Activated CD8-positive, alpha-beta T cell treated with anti-CD3 and anti-CD28 coated beads for 36 hours (primary cell): Measurements from ENCODE around the gene KHNYN. TPM values are rescaled to one million over a fixed set of nuclear protein-coding genes. Genes with fewer than 3 reads are reported as not detected.

Experiments
- ATAC-seq: fragments of 200-7000 bp; cut with Tn5 transposase; one replicate; pipeline ENCODE4 v1.10.0; 2021; ENCODE audit warnings: mild to moderate bottlenecking, moderate library complexity
- CTCF ChIA-PET: fragments of 350-600 bp; sonication (Branson Sonifier 250); formaldehyde crosslinking; loops from one replicate; lab custom pipeline; 2021; ENCODE audit warnings: antibody characterized with exemption; lab: Charles Lee
- POLR2A ChIA-PET: fragments of 350-600 bp; sonication (Branson Sonifier 250); formaldehyde crosslinking; loops from one replicate; lab custom pipeline; 2021; ENCODE audit warnings: antibody characterized with exemption; lab: Charles Lee
- DNase-seq: peaks from one replicate; pipeline ENCODE4 v3.0.0-alpha.2; 2020
- H3K27ac Mint-ChIP-seq: one replicate; pipeline ENCODE4 v1.8.0; 2021; ENCODE audit warnings: mild to moderate bottlenecking, mixed read lengths
- H3K27me3 Mint-ChIP-seq: one replicate; pipeline ENCODE4 v1.8.0; 2021; ENCODE audit warnings: mixed read lengths
- H3K36me3 Mint-ChIP-seq: one replicate; pipeline ENCODE4 v1.8.0; 2021; ENCODE audit warnings: low read depth, mixed read lengths
- H3K4me1 Mint-ChIP-seq: one replicate; pipeline ENCODE4 v1.8.0; 2021; ENCODE audit warnings: low read depth, mixed read lengths
- H3K4me3 Mint-ChIP-seq: one replicate; pipeline ENCODE4 v1.8.0; 2021; ENCODE audit warnings: mild to moderate bottlenecking, moderate library complexity, mixed read lengths
- H3K9me3 Mint-ChIP-seq: one replicate; pipeline ENCODE4 v1.8.0; 2021; ENCODE audit warnings: mixed read lengths
- intact Hi-C: fragments of 100-400 bp; cut with micrococcal nuclease; formaldehyde crosslinking; loops from one replicate; pipeline ENCODE4 v1.10.0; 2022
- total RNA-seq, 2 experiments: library from RNA; stranded (reverse); gene quantifications; one replicate each; pipeline ENCODE4 v1.2.3, GENCODE V29; 2021
- TF ChIP-seq, protein P1 (sequence below): fragments of 200-600 bp; IDR thresholded peaks from one replicate; pipeline ENCODE4 v1.8.0; 2022; ENCODE audit warnings: antibody characterized with exemption, mild to moderate bottlenecking

KHNYN gene
- total RNA-seq, 2 experiments from 2014 or later, result 47.5 to 51.7 TPM

- Mint-ChIP-seq H3K27me3 (no peaks in the 10 kb centered on the region), H3K9me3 (no peaks in the 10 kb centered on the region), H3K27ac (no peak overlapping the region), H3K36me3 (peaks cover 11% of the 10 kb centered on the region), H3K4me1 (peaks cover 33% of the 10 kb centered on the region), H3K4me3 (no peak overlapping the region)
- no peak for DNase-seq
- CTCF ChIA-PET, result interaction anchor here (1.1 to 11.4 kb wide), 6 partner anchors 9 to 319 kb away, joined by 3 to 454 read pairs (median 8); partner anchors contain the start of genes ADCY4 and RIPK3
- POLR2A ChIA-PET, result interaction anchor here (6.8 to 7.8 kb wide), 2 partner anchors 15 to 94 kb away, joined by 74 to 82 read pairs; partner anchors contain the start of genes ADCY4 and SDR39U1
- no peak for ATAC-seq
- TF ChIP-seq, protein P1, sequence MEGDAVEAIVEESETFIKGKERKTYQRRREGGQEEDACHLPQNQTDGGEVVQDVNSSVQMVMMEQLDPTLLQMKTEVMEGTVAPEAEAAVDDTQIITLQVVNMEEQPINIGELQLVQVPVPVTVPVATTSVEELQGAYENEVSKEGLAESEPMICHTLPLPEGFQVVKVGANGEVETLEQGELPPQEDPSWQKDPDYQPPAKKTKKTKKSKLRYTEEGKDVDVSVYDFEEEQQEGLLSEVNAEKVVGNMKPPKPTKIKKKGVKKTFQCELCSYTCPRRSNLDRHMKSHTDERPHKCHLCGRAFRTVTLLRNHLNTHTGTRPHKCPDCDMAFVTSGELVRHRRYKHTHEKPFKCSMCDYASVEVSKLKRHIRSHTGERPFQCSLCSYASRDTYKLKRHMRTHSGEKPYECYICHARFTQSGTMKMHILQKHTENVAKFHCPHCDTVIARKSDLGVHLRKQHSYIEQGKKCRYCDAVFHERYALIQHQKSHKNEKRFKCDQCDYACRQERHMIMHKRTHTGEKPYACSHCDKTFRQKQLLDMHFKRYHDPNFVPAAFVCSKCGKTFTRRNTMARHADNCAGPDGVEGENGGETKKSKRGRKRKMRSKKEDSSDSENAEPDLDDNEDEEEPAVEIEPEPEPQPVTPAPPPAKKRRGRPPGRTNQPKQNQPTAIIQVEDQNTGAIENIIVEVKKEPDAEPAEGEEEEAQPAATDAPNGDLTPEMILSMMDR, result no peak
- intact Hi-C loops, result no loop called here
Measured at GRCh38 chr14:24426912-24427536, 2.7 kb upstream of the KHNYN start.

DNA sequence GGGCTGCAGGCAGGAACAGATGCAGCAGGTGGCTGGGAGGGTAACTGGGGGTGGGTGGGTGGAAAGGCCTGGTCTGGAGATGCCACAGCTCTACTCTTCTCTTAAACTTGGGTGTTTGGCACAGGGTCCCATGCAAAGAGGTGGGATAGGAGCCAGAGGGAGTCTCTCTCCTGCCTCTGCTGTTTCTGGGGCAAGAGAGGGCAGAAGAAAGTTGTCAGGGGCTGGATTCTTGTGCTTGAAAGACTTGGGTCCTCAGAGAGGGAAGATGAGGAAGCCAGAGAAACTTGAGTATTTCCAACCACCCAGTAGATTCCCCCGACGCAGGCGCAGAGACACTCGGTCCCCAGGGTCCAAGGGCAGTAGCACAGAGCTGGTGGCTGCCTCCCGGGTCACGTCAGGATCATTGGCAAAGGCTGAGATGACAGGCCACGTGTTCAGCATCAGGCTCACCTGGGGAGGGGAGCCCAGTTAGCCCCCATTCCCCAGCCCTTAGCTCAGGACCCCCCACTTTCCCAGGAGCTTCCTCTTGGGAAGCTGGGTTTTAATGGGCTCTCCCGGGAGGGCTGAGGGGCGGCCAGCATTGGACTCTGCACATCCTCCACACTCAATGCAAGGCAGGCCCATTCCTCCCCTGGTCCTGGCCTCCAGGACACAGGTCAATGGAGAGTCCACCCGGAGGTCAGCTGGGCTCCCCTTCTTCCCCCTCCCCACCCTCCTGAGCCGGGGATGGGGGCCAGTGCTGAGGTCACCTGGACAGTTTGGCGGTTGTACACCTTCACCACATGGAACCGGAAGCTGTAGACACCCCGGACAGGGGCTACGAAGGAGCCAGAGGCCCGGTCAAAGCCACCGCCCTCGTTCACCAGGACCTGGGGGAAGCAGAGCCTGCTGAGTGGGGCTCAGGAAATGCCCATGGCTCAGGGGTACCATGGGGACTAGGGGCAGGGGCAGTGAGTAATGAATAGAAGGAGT, 1.9 kb upstream of the KHNYN start:
- POLR2A ChIA-PET, result interaction anchor here (1.0 to 7.8 kb wide), 4 partner anchors 14 to 120 kb away, joined by 4 to 82 read pairs (median 40); partner anchors contain the start of genes ADCY4, CIDEB and SDR39U1
- CTCF ChIA-PET, result interaction anchor here (1.1 to 11.4 kb wide), 5 partner anchors 9 to 320 kb away, joined by 3 to 454 read pairs (median 3); partner anchors contain the start of genes ADCY4 and RIPK3

DNA sequence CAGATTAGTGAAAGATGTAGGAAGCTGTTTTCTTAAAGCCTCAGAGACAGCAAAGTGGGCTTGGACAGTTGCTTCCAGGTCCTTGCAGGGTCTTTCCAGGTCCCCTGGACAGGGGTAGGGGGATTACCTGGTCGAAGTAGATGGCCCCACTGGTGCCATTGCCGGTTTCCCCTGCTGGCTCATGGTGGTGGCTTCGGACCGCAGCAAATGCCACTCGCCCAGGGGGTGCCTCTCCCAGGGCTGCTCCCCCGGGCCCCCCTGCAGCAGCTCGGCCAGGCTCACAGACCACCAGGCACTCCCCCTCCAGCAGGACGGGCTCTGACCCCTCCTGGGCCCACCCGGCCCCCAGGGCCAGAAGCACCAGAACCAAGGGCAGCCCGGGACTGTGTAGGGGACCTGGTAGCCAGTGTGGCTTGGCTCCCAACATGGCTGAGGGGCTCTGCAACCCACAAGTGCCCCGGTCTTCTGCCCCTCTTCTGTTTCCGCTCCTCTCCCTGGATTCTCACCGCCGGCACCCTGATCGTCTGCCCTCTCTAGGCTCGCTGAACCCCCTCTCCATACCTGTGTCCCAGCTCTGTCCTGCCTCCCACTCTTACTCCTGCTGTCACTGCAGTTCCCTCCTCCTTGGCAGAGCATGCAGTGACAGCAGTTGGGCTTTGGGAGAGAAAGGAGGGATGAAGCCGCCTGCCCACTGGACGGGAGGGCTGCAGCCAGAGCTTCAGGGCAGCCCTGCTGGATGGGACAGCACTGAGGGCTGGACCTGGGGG, 943 bp upstream of the KHNYN start:
- DNase-seq (no peak), ATAC-seq (no peak)
- Mint-ChIP-seq H3K27ac (peak overlapping the region; percentile 93), H3K36me3 (peaks cover 25% of the 10 kb centered on the region), H3K4me1 (peaks cover 38% of the 10 kb centered on the region), H3K27me3 (no peaks in the 10 kb centered on the region), H3K9me3 (no peaks in the 10 kb centered on the region), H3K4me3 (peak overlapping the region; percentile 90)
- CTCF ChIA-PET, result interaction anchor here (0.7 to 11.4 kb wide), 4 partner anchors 8 to 92 kb away, joined by 3 to 454 read pairs (median 14); partner anchors contain the start of genes ADCY4 and RIPK3
- POLR2A ChIA-PET, result interaction anchor here (1.0 to 7.8 kb wide), 6 partner anchors 8 to 121 kb away, joined by 3 to 82 read pairs (median 7); partner anchors contain the start of genes ADCY4, CIDEB, LTB4R and LTB4R2
- TF ChIP-seq, protein P1, result no peak
- intact Hi-C loops, result no loop called here

More for the DNA sequence above, 1.9 kb upstream of the KHNYN start:
- no peak overlapping the region for H3K27ac Mint-ChIP-seq
- no peaks in the 10 kb centered on the region for H3K9me3 Mint-ChIP-seq
- DNase-seq, result no peak
- H3K4me1 Mint-ChIP-seq, result peaks cover 33% of the 10 kb centered on the region
- TF ChIP-seq, protein P1, result no peak
- no peak for ATAC-seq
- H3K4me3 Mint-ChIP-seq, result no peak overlapping the region
- intact Hi-C loops, result no loop called here
- H3K27me3 Mint-ChIP-seq, result no peaks in the 10 kb centered on the region
- H3K36me3 Mint-ChIP-seq, result peaks cover 16% of the 10 kb centered on the region

DNA sequence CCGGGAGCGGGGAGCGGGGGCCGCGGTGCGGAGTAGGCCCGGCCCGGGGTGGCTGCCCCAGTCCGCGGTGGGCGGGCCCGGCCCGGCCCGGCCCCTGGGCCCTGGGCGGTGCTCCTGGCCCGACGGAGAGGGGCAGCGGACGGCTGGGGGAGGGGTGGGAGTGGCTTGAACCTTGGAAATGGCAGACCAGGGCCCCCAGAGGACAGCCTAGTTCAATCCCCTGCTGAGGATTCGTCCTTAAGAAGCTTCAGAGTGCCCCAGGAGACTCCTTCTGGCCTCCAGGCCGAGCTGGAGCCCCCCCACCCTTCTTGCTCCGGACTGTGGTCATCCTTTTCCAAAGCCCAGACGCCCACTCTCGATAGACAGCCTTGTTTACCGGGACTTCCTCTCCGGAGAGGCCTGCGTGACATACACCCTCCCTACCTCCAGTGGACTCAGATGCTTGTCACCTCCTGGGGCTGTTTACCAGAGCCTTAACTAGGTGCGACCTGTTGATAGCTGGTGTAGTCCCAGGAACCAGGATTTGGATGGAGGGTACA, 458 bp downstream of the KHNYN start:
- ATAC-seq (peak; percentile 60), DNase-seq (peak; percentile 70)
- POLR2A ChIA-PET, result interaction anchor here (0.5 to 7.8 kb wide), 22 partner anchors 8 to 441 kb away, joined by 3 to 82 read pairs (median 4); partner anchors contain the start of genes ADCY4, CIDEB, DHRS4L2 and LTB4R
- intact Hi-C loops, result loop anchor here (5.0 to 10.0 kb wide), 2 partner anchors 63 to 185 kb away; partner anchors contain the start of genes NFATC4 and TINF2
- H3K36me3 Mint-ChIP-seq, result peaks cover 25% of the 10 kb centered on the region
- peaks cover 36% of the 10 kb centered on the region for H3K4me1 Mint-ChIP-seq
- no peaks in the 10 kb centered on the region for H3K27me3 Mint-ChIP-seq
- H3K27ac Mint-ChIP-seq, result peak overlapping the region; percentile 97
- peak overlapping the region; percentile 90 for H3K4me3 Mint-ChIP-seq
- CTCF ChIA-PET, result interaction anchor here (0.7 to 11.4 kb wide), 26 partner anchors 9 to 268 kb away, joined by 3 to 454 read pairs (median 12); partner anchors contain the start of genes ADCY4, CHMP4A, CIDEB and DHRS1
- H3K9me3 Mint-ChIP-seq, result no peaks in the 10 kb centered on the region
- TF ChIP-seq, protein P1, result no peak
